Spleen (tissue), 7 donors: ENCODE data around the gene GIGYF1.

ENCODE experiments used
- POLR2A ChIP-seq, 3 donors: fragments of 450-650 bp; IDR thresholded peaks; one replicate each; pipeline ENCODE4 v1.5.1; 2017; ENCODE audit warnings: antibody characterized with exemption in 3 of 3, mild to moderate bottlenecking in 1 of 3
- POLR2AphosphoS5 ChIP-seq, 3 donors: sonication (generic); formaldehyde crosslinking; IDR thresholded peaks; one replicate each; pipeline ENCODE4 v1.5.1; 2017; ENCODE audit warnings: antibody characterized with exemption in 3 of 3
- TF ChIP-seq, protein P1 (sequence below), 11 experiments: fragments of 200-600 bp in 7 of 11; fragments of 450-650 bp in 4 of 11; sonication (generic) in 4 of 11; IDR thresholded peaks in 8 of 11; conservative IDR thresholded peaks in 3 of 11; 1 replicate in 7 of 11; 2 replicates in 4 of 11; pipeline versions ENCODE4 v1.4.0 to v1.8.0; 2016 to 2021; ENCODE audit warnings: antibody characterized with exemption in 11 of 11, inconsistent platforms in 4 of 11, mild to moderate bottlenecking in 1 of 11
- donor health status: DM: no; HTN: no; CAD: no; lungs with moderate emphysema.
- donor health status: DM: no; HTN: no; CAD: no.
- donor health status: DM: no; HTN: no; CAD: no.

DNA sequence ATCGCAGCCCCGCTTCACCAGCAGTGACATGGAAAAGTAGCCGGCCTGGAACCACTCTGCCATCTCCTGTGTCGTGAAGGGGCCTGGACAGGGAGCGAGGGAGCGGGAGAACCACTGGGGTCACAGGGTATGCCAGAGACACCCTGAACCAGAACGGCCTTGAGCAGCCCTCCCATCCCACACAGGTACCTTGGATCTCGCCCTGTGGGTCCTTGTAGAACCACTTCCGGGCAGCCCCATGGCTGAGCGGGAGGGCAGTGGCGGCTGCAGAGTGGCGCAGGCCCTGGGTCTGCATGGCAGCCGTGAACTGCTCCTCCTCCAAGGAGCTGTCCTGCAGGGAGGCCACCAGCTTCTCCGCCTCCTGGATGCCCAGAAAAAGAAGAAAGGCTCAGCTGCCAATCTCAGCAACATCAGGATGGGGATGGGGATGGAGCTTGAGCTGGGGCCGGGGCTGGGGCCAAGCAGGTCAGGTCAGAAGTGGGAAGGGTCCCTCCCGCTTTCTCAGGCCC lies 9.5 kb downstream of the GIGYF1 start:
- TF ChIP-seq, protein P1, sequence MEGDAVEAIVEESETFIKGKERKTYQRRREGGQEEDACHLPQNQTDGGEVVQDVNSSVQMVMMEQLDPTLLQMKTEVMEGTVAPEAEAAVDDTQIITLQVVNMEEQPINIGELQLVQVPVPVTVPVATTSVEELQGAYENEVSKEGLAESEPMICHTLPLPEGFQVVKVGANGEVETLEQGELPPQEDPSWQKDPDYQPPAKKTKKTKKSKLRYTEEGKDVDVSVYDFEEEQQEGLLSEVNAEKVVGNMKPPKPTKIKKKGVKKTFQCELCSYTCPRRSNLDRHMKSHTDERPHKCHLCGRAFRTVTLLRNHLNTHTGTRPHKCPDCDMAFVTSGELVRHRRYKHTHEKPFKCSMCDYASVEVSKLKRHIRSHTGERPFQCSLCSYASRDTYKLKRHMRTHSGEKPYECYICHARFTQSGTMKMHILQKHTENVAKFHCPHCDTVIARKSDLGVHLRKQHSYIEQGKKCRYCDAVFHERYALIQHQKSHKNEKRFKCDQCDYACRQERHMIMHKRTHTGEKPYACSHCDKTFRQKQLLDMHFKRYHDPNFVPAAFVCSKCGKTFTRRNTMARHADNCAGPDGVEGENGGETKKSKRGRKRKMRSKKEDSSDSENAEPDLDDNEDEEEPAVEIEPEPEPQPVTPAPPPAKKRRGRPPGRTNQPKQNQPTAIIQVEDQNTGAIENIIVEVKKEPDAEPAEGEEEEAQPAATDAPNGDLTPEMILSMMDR (IDR thresholded peaks at IDR 0.05 in 8 of 11, conservative IDR thresholded peaks at IDR 0.05 in 3 of 11) = no peak
- TF ChIP-seq POLR2A (IDR thresholded peaks at IDR 0.05) = no peak
- TF ChIP-seq POLR2AphosphoS5 (IDR thresholded peaks at IDR 0.05) = peak in 1 of 3 donors; percentile 1
